Liver (tissue), 9 donors: ENCODE data around the gene CFH. TPM values are rescaled to one million over a fixed set of nuclear protein-coding genes. Genes with fewer than 3 reads are reported as not detected.

Experiments
- DNase-seq: peaks from one replicate; pipeline ENCODE4 v3.0.0-alpha.2; 2017; ENCODE audit warnings: low spot score
- H3K27ac ChIP-seq, 2 donors: one replicate each; pipeline ENCODE4 v1.7.0; 2013; ENCODE audit warnings: inconsistent platforms in 2 of 2, low read length in 2 of 2, control low read depth in 1 of 2, low read depth in 1 of 2, mild to moderate bottlenecking in 1 of 2
- H3K27me3 ChIP-seq, 4 donors: one replicate each; pipeline versions ENCODE4 v1.6.1 to v1.7.0; 2013; ENCODE audit warnings: low read length in 3 of 4, inconsistent platforms in 1 of 4, mild to moderate bottlenecking in 1 of 4, moderate library complexity in 1 of 4; ENCODE audit not compliant: control insufficient read depth in 4 of 4, insufficient read depth in 4 of 4
- H3K36me3 ChIP-seq, 4 donors: one replicate each; pipeline versions ENCODE4 v1.6.1 to v1.7.0; 2013; ENCODE audit warnings: low read length in 3 of 4, mild to moderate bottlenecking in 3 of 4, low read depth in 1 of 4, moderate library complexity in 1 of 4; ENCODE audit not compliant: control insufficient read depth in 4 of 4, insufficient read depth in 3 of 4
- H3K4me1 ChIP-seq, 4 donors: one replicate each; pipeline versions ENCODE4 v1.6.1 to v1.7.0; 2013; ENCODE audit warnings: low read length in 3 of 4, mild to moderate bottlenecking in 3 of 4, moderate library complexity in 1 of 4; ENCODE audit not compliant: control insufficient read depth in 4 of 4, insufficient read depth in 4 of 4
- H3K4me3 ChIP-seq, 3 donors: one replicate each; pipeline versions ENCODE4 v1.6.1 to v1.7.0; 2013; ENCODE audit warnings: low read length in 3 of 3, control low read depth in 1 of 3, low read depth in 1 of 3, mild to moderate bottlenecking in 1 of 3
- H3K9ac ChIP-seq, 2 donors: one replicate each; pipeline ENCODE4 v1.7.0; 2013; ENCODE audit warnings: low read length in 2 of 2, mild to moderate bottlenecking in 2 of 2, moderate library complexity in 2 of 2, control low read depth in 1 of 2, low read depth in 1 of 2
- H3K9me3 ChIP-seq, 4 donors: one replicate each; pipeline versions ENCODE4 v1.6.1 to v1.7.0; 2013; ENCODE audit warnings: low read length in 3 of 4; ENCODE audit not compliant: control insufficient read depth in 4 of 4
- EGR1 ChIP-seq, 2 donors: IDR thresholded peaks; 2 replicates each; pipeline ENCODE4 v1.6.1; 2016 to 2018; ENCODE audit warnings: antibody characterized with exemption in 2 of 2, low read depth in 2 of 2
- FOXA1 ChIP-seq: IDR thresholded peaks from 2 replicates; pipeline ENCODE4 v1.6.1; 2016; ENCODE audit warnings: antibody characterized with exemption
- FOXA2 ChIP-seq: IDR thresholded peaks from 2 replicates; pipeline ENCODE4 v1.6.1; 2016; ENCODE audit warnings: antibody characterized with exemption
- GABPA ChIP-seq, 2 donors: IDR thresholded peaks in 1 of 2; conservative IDR thresholded peaks in 1 of 2; 2 replicates each; pipeline ENCODE4 v1.6.1; 2016; ENCODE audit warnings: antibody characterized with exemption in 2 of 2, mild to moderate bottlenecking in 1 of 2, moderate library complexity in 1 of 2
- HNF4A ChIP-seq, 2 donors: conservative IDR thresholded peaks; 2 replicates each; pipeline ENCODE4 v1.6.1; 2016; ENCODE audit warnings: antibody characterized with exemption in 2 of 2, mild to moderate bottlenecking in 2 of 2
- HNF4G ChIP-seq: IDR thresholded peaks from 2 replicates; pipeline ENCODE4 v1.6.1; 2016; ENCODE audit warnings: antibody characterized with exemption
- JUND ChIP-seq, 2 donors: IDR thresholded peaks; 2 replicates each; pipeline ENCODE4 v1.6.1; 2016; ENCODE audit warnings: antibody characterized with exemption in 2 of 2
- NR2F2 ChIP-seq: IDR thresholded peaks from 2 replicates; pipeline ENCODE4 v1.6.1; 2016; ENCODE audit warnings: antibody characterized with exemption
- RAD21 ChIP-seq, 2 donors: IDR thresholded peaks; 2 replicates each; pipeline ENCODE4 v1.6.1; 2016; ENCODE audit warnings: antibody characterized with exemption in 2 of 2, mild to moderate bottlenecking in 2 of 2
- RXRA ChIP-seq, 2 donors: IDR thresholded peaks; 2 replicates each; pipeline ENCODE4 v1.6.1; 2017 to 2018; ENCODE audit warnings: antibody characterized with exemption in 2 of 2, mild to moderate bottlenecking in 1 of 2
- SP1 ChIP-seq: IDR thresholded peaks from 2 replicates; pipeline ENCODE4 v1.6.1; 2018; ENCODE audit warnings: antibody characterized with exemption, mild to moderate bottlenecking
- TAF1 ChIP-seq: conservative IDR thresholded peaks from 2 replicates; pipeline ENCODE4 v1.6.1; 2016; ENCODE audit warnings: antibody characterized with exemption, mild to moderate bottlenecking
- YY1 ChIP-seq: IDR thresholded peaks from 2 replicates; pipeline ENCODE4 v1.6.1; 2016; ENCODE audit warnings: antibody characterized with exemption, mild to moderate bottlenecking
- WGBS: extraction: QIAGEN DNeasy Blood & Tissue Kit; methylation state at CpG from one replicate; pipeline ENCODE4 v1.1.7; 2013; 5-methylcytosine and 5-hydroxymethylcytosine counted together
- polyA plus RNA-seq, 2 donors: library from polyadenylated mRNA; stranded (reverse) in 1 of 2; unstranded in 1 of 2; fragments of 200-250 nt in 1 of 2; fragments of >200 nt in 1 of 2; fragmentation: Nextera tagmentation in 1 of 2; extraction: Ambion mirVana in 1 of 2; gene quantifications; one replicate each; pipeline versions ENCODE4 v1.2.1 to v1.2.3, GENCODE V29; 2013 to 2015
- total RNA-seq, 2 donors: library from RNA; depleted of rRNA; stranded (reverse); fragments of >200 nt; gene quantifications; one replicate each; pipeline ENCODE4 v1.2.3, GENCODE V29; 2014
- TF ChIP-seq, protein P1 (sequence below): IDR thresholded peaks from 2 replicates; pipeline ENCODE4 v1.6.1; 2016; ENCODE audit warnings: antibody characterized with exemption
- TF ChIP-seq, protein P2 (sequence below): IDR thresholded peaks from 2 replicates; pipeline ENCODE4 v1.6.1; 2016; ENCODE audit warnings: antibody characterized with exemption
- TF ChIP-seq, protein P3 (sequence below): IDR thresholded peaks from 2 replicates; pipeline ENCODE4 v1.6.1; 2016; ENCODE audit warnings: antibody characterized with exemption
- TF ChIP-seq, protein P4 (sequence below): fragments of 150-350 bp; IDR thresholded peaks from 2 replicates; pipeline ENCODE4 v1.5.1; 2017; ENCODE audit warnings: improper control_type of control experiment, low read depth, low read length; ENCODE audit not compliant: missing input control
- TF ChIP-seq, protein P5 (sequence below): IDR thresholded peaks from 2 replicates; pipeline ENCODE4 v1.6.1; 2016; ENCODE audit warnings: antibody characterized with exemption, mild to moderate bottlenecking
- donor health status: healthy.
- donor health status: healthy.
- donor health status: healthy.
- donor health status: healthy.
- donor health status: healthy.

Gene CFH
- total and polyA plus RNA-seq, 4 donors, result 554 to 1,479 (median 782) TPM

DNA sequence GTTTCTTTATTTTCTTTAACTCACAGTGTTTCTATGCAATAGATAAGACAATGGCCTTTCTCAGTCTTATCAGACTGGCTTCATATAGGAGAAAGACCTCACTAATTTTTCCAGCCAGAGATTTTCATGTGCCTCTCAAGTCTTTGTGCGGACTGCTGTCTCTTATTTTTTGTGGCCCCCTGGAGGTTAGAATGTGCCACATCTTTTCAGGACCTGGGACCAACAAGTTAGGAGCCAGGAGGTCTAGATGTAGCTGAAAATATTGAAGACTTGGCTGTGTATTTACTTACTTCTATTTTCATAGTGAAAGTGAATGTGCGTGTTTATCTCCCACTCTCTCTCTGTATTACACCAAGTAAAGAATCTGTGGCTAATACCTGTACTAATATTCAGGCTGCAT lies 80.7 kb downstream of the CFH start:
- TF ChIP-seq RAD21 (IDR thresholded peaks at IDR 0.05) (peak in 1 of 2 donors; percentile 17), FOXA2 (no peak)
- 81% methylated on average over 2 of the region's 2 CpGs for WGBS

DNA sequence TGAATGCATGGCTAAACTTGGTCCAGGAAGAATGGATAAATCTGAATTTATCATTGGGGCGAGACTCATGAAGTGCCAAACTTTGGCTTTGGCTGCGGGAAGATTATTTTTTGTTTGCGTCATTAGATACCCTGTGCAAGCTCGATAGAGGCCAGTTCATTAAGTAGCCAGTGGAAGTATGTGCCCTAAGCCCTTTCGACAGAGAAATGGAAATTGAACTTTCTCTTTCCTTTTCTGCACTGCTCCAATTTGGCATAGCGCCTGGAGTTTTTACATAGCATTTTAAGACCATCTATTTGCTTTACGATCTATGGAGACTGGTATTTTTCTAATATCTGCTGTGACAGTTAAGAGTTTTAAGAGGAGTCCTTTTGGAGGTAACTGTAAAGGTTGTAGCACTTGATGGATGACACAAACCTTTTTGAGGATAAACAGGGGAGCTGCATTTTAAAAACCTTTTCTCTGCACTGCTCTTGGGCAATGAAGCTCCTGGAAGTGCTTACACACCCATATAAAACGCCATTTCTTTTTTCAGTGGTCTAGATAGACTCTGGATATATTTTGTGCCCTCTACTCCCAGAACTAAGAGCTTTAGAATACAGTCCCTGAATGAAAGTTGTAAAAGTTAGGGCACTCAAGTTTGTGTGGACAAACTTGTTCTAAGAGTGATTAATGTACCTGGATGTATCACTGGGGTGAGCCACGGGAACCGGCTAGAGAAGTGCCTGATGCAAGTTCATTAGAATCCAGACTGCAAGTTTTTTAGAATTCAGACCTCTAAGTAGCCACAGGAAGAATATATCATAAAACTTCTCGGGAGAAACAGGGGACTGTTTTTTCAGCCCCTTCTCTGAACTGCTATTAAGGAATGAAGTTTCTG lies 81.5 kb downstream of the CFH start:
- H3K9me3 ChIP-seq, result no peaks in the 10 kb centered on the region
- H3K36me3 ChIP-seq, result peaks cover 0 to 42% (median 31%) of the 10 kb centered on the region in 4 donors
- 62% methylated on average over 11 of the region's 11 CpGs for WGBS
- H3K27me3 ChIP-seq, result no peaks in the 10 kb centered on the region
- H3K9ac ChIP-seq, result no peak overlapping the region
- no peak for TF ChIP-seq YY1
- TF ChIP-seq NR2F2, result peak; percentile 19
- TF ChIP-seq, protein P1, sequence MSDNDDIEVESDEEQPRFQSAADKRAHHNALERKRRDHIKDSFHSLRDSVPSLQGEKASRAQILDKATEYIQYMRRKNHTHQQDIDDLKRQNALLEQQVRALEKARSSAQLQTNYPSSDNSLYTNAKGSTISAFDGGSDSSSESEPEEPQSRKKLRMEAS, result no peak
- DNase-seq, result no peak
- no peak overlapping the region for H3K4me3 ChIP-seq
- H3K27ac ChIP-seq, result peak overlapping the region; percentile 23 to 26
- peaks cover 2 to 28% (median 17%) of the 10 kb centered on the region in 4 donors for H3K4me1 ChIP-seq

More for the DNA sequence above, 80.7 kb downstream of the CFH start:
- no peak for DNase-seq
- Histone ChIP-seq H3K4me3 (no peak overlapping the region), H3K9ac (no peak overlapping the region), H3K36me3 (peaks cover 0 to 37% (median 25%) of the 10 kb centered on the region in 4 donors), H3K9me3 (no peaks in the 10 kb centered on the region), H3K4me1 (peaks cover 2 to 23% (median 16%) of the 10 kb centered on the region in 4 donors), H3K27ac (no peak overlapping the region), H3K27me3 (no peaks in the 10 kb centered on the region)

DNA sequence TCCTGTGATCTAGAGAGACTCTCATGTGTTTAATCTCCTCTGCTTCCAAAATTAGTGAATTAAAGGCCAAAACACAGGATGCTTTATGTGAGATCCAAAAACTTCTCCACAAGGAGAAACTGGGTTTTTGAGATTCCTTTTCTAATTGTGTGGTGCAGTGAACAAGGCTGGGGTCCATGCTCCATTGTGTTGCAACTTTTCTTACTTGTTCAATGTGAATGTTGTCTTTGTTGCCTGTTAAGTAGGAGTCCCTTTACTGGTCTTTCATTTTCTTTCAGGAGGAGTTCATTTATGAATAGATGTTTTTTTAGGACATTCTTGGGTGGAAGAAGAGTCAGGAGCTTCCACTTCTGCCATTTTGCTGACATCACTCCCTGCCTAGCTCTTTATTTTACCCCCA lies 82.2 kb downstream of the CFH start:
- peaks cover 2 to 35% (median 21%) of the 10 kb centered on the region in 4 donors for H3K4me1 ChIP-seq
- no peaks in the 10 kb centered on the region for H3K27me3 ChIP-seq
- H3K4me3 ChIP-seq, result no peak overlapping the region
- TF ChIP-seq, protein P1, result no peak
- TF ChIP-seq FOXA2, result no peak
- no peak for TF ChIP-seq FOXA1
- no peak for TF ChIP-seq NR2F2
- TF ChIP-seq, protein P2, sequence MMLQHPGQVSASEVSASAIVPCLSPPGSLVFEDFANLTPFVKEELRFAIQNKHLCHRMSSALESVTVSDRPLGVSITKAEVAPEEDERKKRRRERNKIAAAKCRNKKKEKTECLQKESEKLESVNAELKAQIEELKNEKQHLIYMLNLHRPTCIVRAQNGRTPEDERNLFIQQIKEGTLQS, result no peak
- TF ChIP-seq JUND (IDR thresholded peaks at IDR 0.05), result no peak
- TF ChIP-seq TAF1, result no peak
- TF ChIP-seq, protein P3, sequence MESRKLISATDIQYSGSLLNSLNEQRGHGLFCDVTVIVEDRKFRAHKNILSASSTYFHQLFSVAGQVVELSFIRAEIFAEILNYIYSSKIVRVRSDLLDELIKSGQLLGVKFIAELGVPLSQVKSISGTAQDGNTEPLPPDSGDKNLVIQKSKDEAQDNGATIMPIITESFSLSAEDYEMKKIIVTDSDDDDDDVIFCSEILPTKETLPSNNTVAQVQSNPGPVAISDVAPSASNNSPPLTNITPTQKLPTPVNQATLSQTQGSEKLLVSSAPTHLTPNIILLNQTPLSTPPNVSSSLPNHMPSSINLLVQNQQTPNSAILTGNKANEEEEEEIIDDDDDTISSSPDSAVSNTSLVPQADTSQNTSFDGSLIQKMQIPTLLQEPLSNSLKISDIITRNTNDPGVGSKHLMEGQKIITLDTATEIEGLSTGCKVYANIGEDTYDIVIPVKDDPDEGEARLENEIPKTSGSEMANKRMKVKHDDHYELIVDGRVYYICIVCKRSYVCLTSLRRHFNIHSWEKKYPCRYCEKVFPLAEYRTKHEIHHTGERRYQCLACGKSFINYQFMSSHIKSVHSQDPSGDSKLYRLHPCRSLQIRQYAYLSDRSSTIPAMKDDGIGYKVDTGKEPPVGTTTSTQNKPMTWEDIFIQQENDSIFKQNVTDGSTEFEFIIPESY, result no peak
- no peak for TF ChIP-seq RXRA (IDR thresholded peaks at IDR 0.05)
- TF ChIP-seq, protein P4, sequence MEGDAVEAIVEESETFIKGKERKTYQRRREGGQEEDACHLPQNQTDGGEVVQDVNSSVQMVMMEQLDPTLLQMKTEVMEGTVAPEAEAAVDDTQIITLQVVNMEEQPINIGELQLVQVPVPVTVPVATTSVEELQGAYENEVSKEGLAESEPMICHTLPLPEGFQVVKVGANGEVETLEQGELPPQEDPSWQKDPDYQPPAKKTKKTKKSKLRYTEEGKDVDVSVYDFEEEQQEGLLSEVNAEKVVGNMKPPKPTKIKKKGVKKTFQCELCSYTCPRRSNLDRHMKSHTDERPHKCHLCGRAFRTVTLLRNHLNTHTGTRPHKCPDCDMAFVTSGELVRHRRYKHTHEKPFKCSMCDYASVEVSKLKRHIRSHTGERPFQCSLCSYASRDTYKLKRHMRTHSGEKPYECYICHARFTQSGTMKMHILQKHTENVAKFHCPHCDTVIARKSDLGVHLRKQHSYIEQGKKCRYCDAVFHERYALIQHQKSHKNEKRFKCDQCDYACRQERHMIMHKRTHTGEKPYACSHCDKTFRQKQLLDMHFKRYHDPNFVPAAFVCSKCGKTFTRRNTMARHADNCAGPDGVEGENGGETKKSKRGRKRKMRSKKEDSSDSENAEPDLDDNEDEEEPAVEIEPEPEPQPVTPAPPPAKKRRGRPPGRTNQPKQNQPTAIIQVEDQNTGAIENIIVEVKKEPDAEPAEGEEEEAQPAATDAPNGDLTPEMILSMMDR, result no peak
- no peak for TF ChIP-seq YY1
- TF ChIP-seq SP1, result no peak
- no peak for TF ChIP-seq GABPA (IDR thresholded peaks at IDR 0.05 in 1 of 2, conservative IDR thresholded peaks at IDR 0.05 in 1 of 2)
- TF ChIP-seq, protein P5, sequence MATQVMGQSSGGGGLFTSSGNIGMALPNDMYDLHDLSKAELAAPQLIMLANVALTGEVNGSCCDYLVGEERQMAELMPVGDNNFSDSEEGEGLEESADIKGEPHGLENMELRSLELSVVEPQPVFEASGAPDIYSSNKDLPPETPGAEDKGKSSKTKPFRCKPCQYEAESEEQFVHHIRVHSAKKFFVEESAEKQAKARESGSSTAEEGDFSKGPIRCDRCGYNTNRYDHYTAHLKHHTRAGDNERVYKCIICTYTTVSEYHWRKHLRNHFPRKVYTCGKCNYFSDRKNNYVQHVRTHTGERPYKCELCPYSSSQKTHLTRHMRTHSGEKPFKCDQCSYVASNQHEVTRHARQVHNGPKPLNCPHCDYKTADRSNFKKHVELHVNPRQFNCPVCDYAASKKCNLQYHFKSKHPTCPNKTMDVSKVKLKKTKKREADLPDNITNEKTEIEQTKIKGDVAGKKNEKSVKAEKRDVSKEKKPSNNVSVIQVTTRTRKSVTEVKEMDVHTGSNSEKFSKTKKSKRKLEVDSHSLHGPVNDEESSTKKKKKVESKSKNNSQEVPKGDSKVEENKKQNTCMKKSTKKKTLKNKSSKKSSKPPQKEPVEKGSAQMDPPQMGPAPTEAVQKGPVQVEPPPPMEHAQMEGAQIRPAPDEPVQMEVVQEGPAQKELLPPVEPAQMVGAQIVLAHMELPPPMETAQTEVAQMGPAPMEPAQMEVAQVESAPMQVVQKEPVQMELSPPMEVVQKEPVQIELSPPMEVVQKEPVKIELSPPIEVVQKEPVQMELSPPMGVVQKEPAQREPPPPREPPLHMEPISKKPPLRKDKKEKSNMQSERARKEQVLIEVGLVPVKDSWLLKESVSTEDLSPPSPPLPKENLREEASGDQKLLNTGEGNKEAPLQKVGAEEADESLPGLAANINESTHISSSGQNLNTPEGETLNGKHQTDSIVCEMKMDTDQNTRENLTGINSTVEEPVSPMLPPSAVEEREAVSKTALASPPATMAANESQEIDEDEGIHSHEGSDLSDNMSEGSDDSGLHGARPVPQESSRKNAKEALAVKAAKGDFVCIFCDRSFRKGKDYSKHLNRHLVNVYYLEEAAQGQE, result no peak
- TF ChIP-seq HNF4A (conservative IDR thresholded peaks at IDR 0.05), result no peak
- no peak for TF ChIP-seq EGR1 (IDR thresholded peaks at IDR 0.05; ENCODE audit: low read depth in 2 of 2)
- TF ChIP-seq RAD21 (IDR thresholded peaks at IDR 0.05), result no peak
- TF ChIP-seq HNF4G, result no peak
- DNase-seq, result no peak
- H3K36me3 ChIP-seq, result peaks cover 0 to 48% (median 35%) of the 10 kb centered on the region in 4 donors
- H3K9ac ChIP-seq, result no peak overlapping the region
- H3K9me3 ChIP-seq, result peaks cover 0 to 4% (median 0%) of the 10 kb centered on the region in 4 donors
- peak overlapping the region; percentile 7 to 26 for H3K27ac ChIP-seq
